ENCODE data around the gene CDK5RAP3. TPM values are rescaled to one million over a fixed set of nuclear protein-coding genes. Genes with fewer than 3 reads are reported as not detected.

Gene CDK5RAP3
- 336 and 344 TPM in 2 replicates for total RNA-seq
- long read RNA-seq, transcript CDK5RAP3-201 (14 exons, 1,866 nt): major isoform, 201 of 488 reads
- long read RNA-seq, transcript CDK5RAP3-231 (12 exons, 2,759 nt): minor isoform, 159 of 488 reads
- long read RNA-seq, transcript CDK5RAP3-237 (13 exons, 2,519 nt): minor isoform, 19 of 488 reads
- long read RNA-seq, transcript CDK5RAP3-217 (13 exons, 2,609 nt): minor isoform, 16 of 488 reads
- long read RNA-seq, partial matches to known transcripts: 53 of 488 reads
- long read RNA-seq, other reads (novel, unspliced or antisense): 38 of 488 reads

DNA sequence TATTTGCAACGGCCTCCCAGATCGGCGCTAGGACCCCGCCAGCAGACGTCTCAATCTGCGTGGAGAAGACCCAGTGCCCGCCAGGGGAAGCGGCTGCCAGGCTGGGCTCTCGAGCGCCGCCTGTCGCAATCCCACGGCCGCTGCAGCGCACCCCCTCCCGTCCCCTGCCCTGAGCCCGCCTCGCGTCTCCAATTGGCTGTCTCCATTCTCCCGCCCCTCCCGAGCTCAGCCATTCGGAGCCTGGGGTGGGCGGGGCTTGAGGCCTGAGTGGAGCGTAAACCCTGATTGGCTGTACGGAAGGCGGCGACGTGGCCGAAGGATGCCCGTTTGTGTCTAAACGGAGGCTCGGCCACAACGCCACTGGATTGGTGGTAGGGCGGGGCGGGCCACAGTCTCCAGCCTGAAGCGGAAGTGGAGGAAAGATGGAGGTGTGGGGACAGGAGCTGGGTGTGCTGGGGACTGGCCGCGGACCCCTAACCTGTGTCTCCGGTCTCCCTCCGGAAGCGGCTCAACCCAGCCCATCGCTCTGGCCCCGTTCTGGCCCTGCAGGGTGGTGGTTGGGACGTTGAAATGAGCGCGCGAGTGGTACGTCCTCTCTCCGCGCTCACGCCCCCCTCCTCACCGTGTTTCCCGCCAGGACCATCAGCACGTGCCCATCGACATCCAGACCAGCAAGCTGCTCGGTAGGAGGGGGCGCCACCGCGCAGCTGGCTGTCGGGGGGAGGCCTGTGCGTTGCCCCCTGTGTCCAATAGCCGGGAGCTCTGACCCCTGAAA is at the start of gene CDK5RAP3:
Gene CDK5RAP3, plus strand, starts transcription at position 389 of the 775 bp plus-strand sequence. Its CDS starts 34 bp downstream, at position 423.
- TF ChIP-seq, protein P1, sequence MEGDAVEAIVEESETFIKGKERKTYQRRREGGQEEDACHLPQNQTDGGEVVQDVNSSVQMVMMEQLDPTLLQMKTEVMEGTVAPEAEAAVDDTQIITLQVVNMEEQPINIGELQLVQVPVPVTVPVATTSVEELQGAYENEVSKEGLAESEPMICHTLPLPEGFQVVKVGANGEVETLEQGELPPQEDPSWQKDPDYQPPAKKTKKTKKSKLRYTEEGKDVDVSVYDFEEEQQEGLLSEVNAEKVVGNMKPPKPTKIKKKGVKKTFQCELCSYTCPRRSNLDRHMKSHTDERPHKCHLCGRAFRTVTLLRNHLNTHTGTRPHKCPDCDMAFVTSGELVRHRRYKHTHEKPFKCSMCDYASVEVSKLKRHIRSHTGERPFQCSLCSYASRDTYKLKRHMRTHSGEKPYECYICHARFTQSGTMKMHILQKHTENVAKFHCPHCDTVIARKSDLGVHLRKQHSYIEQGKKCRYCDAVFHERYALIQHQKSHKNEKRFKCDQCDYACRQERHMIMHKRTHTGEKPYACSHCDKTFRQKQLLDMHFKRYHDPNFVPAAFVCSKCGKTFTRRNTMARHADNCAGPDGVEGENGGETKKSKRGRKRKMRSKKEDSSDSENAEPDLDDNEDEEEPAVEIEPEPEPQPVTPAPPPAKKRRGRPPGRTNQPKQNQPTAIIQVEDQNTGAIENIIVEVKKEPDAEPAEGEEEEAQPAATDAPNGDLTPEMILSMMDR (IDR thresholded peaks at IDR 0.05; ENCODE audit: unreplicated experiment): peak; percentile 87
- peaks cover 10% of the 10 kb centered on the region for H3K36me3 Mint-ChIP-seq (ENCODE audit: insufficient read depth)
- peak; percentile 100 for DNase-seq (ENCODE audit: low spot score, unreplicated experiment)
- H3K9me3 Mint-ChIP-seq (ENCODE audit: low read depth): no peaks in the 10 kb centered on the region
- peaks cover 12% of the 10 kb centered on the region for H3K4me1 Mint-ChIP-seq (ENCODE audit: low read depth)
- H3K4me3 Mint-ChIP-seq (ENCODE audit: low read depth): peak within 1 kb of the TSS; percentile 91
- peak within 1 kb of the TSS; percentile 85 for H3K27ac Mint-ChIP-seq
- no peaks in the 10 kb centered on the region for H3K27me3 Mint-ChIP-seq

DNA sequence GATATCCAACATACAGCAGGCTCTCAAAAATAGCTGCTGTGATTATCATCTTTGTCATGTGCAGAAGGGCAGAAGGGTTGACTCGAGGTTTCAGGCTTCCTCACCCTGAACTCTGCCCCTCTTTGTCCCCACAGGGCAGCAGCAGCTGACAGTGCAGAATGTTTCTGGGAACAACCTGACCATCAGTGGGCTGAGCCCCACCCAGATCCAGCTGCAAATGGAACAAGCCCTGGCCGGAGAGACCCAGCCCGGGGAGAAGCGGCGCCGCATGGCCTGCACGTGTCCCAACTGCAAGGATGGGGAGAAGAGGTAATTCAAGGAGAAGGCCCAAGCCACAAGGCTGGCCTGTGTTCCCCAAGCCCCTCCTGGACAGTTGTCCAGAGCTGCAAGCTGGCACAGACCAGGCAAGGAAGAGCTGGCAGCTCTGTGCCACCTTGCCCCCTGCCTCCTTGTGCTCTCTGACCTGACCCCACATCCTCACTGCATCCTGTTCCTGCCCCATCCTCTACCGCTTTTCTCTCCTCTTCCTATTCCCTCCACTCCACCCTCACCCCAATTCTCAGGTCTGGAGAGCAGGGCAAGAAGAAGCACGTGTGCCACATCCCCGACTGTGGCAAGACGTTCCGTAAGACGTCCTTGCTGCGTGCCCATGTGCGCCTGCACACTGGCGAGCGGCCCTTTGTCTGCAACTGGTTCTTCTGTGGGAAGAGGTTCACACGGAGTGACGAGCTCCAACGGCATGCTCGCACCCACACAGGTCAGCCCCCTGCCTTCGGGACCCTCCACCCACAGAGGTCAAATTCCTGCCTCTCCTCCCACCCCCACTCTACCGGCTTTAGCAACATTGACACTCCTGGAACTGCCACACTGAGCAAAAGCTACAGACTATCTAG is 45.9 kb upstream of the CDK5RAP3 start:
- Mint-ChIP-seq H3K4me1 (ENCODE audit: low read depth) (no peaks in the 10 kb centered on the region), H3K4me3 (ENCODE audit: low read depth) (no peak overlapping the region), H3K27ac (no peak overlapping the region), H3K27me3 (no peaks in the 10 kb centered on the region), H3K36me3 (ENCODE audit: insufficient read depth) (peaks cover 30% of the 10 kb centered on the region), H3K9me3 (ENCODE audit: low read depth) (no peaks in the 10 kb centered on the region)
- TF ChIP-seq, protein P1 (IDR thresholded peaks at IDR 0.05; ENCODE audit: unreplicated experiment): no peak
- no peak for DNase-seq (ENCODE audit: low spot score, unreplicated experiment)

GRCh38 chr17:47925678-47925988 is 45.3 kb upstream of the CDK5RAP3 start:
- Mint-ChIP-seq H3K27me3 (no peaks in the 10 kb centered on the region), H3K9me3 (ENCODE audit: low read depth) (no peaks in the 10 kb centered on the region), H3K36me3 (ENCODE audit: insufficient read depth) (peaks cover 29% of the 10 kb centered on the region), H3K27ac (no peak overlapping the region), H3K4me3 (ENCODE audit: low read depth) (no peak overlapping the region), H3K4me1 (ENCODE audit: low read depth) (no peaks in the 10 kb centered on the region)
- TF ChIP-seq, protein P1 (IDR thresholded peaks at IDR 0.05; ENCODE audit: unreplicated experiment): no peak
- DNase-seq (ENCODE audit: low spot score, unreplicated experiment): no peak

- Mint-ChIP-seq H3K4me1 (ENCODE audit: low read depth) (peaks cover 2% of the 10 kb centered on the region), H3K36me3 (ENCODE audit: insufficient read depth) (peaks cover 22% of the 10 kb centered on the region), H3K4me3 (ENCODE audit: low read depth) (no peak overlapping the region), H3K27ac (no peak overlapping the region), H3K27me3 (no peaks in the 10 kb centered on the region), H3K9me3 (ENCODE audit: low read depth) (no peaks in the 10 kb centered on the region)
- DNase-seq (ENCODE audit: low spot score, unreplicated experiment): no peak
- TF ChIP-seq, protein P1 (IDR thresholded peaks at IDR 0.05; ENCODE audit: unreplicated experiment): no peak
Measured at GRCh38 chr17:47927821-47928400, 43.0 kb upstream of the CDK5RAP3 start.

DNA sequence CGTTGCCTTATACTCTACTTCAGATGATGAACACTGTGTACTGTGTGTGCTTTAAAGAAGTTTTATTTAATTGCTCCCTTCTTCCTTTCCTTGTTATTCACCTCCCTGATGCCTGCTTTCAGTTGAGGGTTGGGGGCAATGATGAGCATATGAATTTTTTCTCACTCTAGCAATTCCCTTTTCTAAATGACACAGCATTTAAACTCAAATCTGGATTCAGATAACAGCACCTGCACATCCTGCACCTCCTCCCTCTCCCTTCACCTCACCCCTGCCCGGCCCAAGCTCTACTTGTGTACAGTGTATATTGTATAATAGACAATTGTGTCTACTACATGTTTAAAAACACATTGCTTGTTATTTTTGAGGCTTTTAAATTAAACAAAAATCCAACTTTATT is 42.5 kb upstream of the CDK5RAP3 start:
- Mint-ChIP-seq H3K27me3 (no peaks in the 10 kb centered on the region), H3K4me3 (ENCODE audit: low read depth) (no peak overlapping the region), H3K4me1 (ENCODE audit: low read depth) (peaks cover 2% of the 10 kb centered on the region), H3K9me3 (ENCODE audit: low read depth) (no peaks in the 10 kb centered on the region), H3K27ac (no peak overlapping the region), H3K36me3 (ENCODE audit: insufficient read depth) (peaks cover 22% of the 10 kb centered on the region)
- TF ChIP-seq, protein P1 (IDR thresholded peaks at IDR 0.05; ENCODE audit: unreplicated experiment): no peak
- no peak for DNase-seq (ENCODE audit: low spot score, unreplicated experiment)
